Thymus (tissue), 11 donors: Measurements from ENCODE around the gene CLDN1. TPM values are rescaled to one million over a fixed set of nuclear protein-coding genes. Genes with fewer than 3 reads are reported as not detected.
A peak's percentile ranks its signal among the peaks of the same experiment; 100 is the strongest.

Source experiments
- DNase-seq, 9 donors: peaks; one replicate each; pipeline ENCODE4 v3.0.0-alpha.2; 2013; ENCODE audit warnings: low spot score in 9 of 9, low read depth in 6 of 9, missing footprints in 1 of 9
- H3K27ac ChIP-seq, 2 donors: one replicate each; pipeline ENCODE4 v1.5.1; 2013; ENCODE audit warnings: control low read depth in 1 of 2, low read depth in 1 of 2, low read length in 1 of 2, mild to moderate bottlenecking in 1 of 2, moderate library complexity in 1 of 2
- H3K27me3 ChIP-seq, 2 donors: one replicate each; pipeline ENCODE4 v1.5.1; 2013; ENCODE audit warnings: low read length in 1 of 2; ENCODE audit not compliant: control insufficient read depth in 2 of 2, insufficient read depth in 1 of 2
- H3K36me3 ChIP-seq, 2 donors: one replicate each; pipeline ENCODE4 v1.5.1; 2013; ENCODE audit warnings: low read length in 1 of 2, mild to moderate bottlenecking in 1 of 2, moderate library complexity in 1 of 2; ENCODE audit not compliant: control insufficient read depth in 2 of 2, insufficient read depth in 2 of 2
- H3K4me1 ChIP-seq, 2 donors: one replicate each; pipeline ENCODE4 v1.5.1; 2013; ENCODE audit warnings: low read length in 2 of 2; ENCODE audit not compliant: control insufficient read depth in 2 of 2, insufficient read depth in 2 of 2
- H3K4me3 ChIP-seq, 2 donors: one replicate each; pipeline ENCODE4 v1.5.1; 2013; ENCODE audit warnings: low read length in 2 of 2, control low read depth in 1 of 2, mild to moderate bottlenecking in 1 of 2
- H3K9me3 ChIP-seq, 2 donors: one replicate each; pipeline ENCODE4 v1.5.1; 2013; ENCODE audit warnings: low read length in 1 of 2, mild to moderate bottlenecking in 1 of 2; ENCODE audit not compliant: control insufficient read depth in 2 of 2, insufficient read depth in 1 of 2
- WGBS: extraction: QIAGEN DNeasy Blood & Tissue Kit; methylation state at CpG from one replicate; pipeline ENCODE4 v1.1.7; 2013; 5-methylcytosine and 5-hydroxymethylcytosine counted together
- polyA plus RNA-seq: library from polyadenylated mRNA; stranded (reverse); fragments of 200-250 nt; gene quantifications from one replicate; pipeline ENCODE4 v1.2.3, GENCODE V29; 2013
- total RNA-seq: library from RNA; stranded (reverse); fragments of 120-200 nt; gene quantifications from one replicate; pipeline ENCODE4 v1.2.4, GENCODE V29; 2013
- donor health status: healthy.

The CLDN1 gene
- total and polyA plus RNA-seq, 2 donors: 9.5 to 62.2 TPM

DNA sequence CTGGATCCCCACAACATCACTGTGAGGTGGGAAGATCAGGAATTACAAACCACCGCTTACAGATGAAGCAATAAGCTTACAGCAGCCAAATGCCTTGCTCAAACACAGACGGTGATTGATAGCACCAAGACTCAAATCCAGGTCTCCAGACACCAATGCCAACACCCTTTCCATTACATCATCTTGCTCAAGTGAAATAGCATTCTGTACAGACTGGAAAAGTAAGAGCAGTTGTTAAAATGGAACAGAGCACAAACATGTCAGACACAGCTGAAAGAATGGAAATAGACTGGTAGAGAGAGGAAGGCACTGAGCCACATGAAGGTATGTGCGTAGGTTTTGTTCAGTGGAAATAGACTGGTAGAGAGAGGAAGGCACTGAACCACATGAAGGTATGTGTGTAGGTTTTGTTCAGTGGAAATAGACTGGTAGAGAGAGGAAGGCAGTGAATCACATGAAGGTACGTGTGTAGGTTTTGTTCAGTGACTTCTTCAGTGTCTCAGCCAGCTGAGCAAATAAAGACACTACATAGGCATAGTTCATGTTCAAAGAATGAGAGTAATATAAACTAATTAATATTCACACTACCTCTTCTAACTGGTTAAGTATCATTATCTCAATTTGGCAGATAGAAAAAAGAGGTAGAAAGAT lies 15.6 kb downstream of the CLDN1 start:
- no peaks in the 10 kb centered on the region for H3K9me3 ChIP-seq
- peak; percentile 26 to 90 (median 68) for DNase-seq
- H3K4me1 ChIP-seq: peaks cover 0 to 3% of the 10 kb centered on the region in 2 donors
- no peaks in the 10 kb centered on the region for H3K36me3 ChIP-seq
- H3K4me3 ChIP-seq: no peak overlapping the region
- peak overlapping the region in 1 of 2 donors; percentile 50 for H3K27ac ChIP-seq
- 69% methylated on average over 4 of the region's 4 CpGs for WGBS
- H3K27me3 ChIP-seq: no peaks in the 10 kb centered on the region

DNA sequence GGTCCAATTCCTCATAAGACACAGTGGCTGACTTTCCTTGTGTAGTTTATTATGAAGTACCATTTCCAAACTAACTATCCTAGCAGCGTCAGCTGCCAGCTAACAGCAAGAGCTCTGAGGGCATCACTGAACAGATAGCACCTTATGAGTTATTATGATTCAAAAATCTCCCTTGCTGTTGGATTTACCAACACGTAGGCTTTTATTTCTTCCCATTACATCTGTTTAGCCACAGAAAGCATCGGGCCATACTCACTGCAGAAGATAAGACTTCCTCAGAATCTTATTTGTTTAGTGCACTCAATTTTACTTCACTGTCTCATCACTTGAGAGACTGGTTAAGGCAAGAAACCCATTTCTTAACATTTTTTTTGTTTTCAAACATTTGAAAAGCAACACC lies 16.2 kb downstream of the CLDN1 start:
- 73% methylated on average over 3 of the region's 3 CpGs for WGBS
- Histone ChIP-seq H3K9me3 (no peaks in the 10 kb centered on the region), H3K27ac (peak overlapping the region in 1 of 2 donors; percentile 50), H3K4me3 (no peak overlapping the region), H3K27me3 (no peaks in the 10 kb centered on the region), H3K36me3 (no peaks in the 10 kb centered on the region), H3K4me1 (peaks cover 0 to 3% of the 10 kb centered on the region in 2 donors)
- no peak for DNase-seq

DNA sequence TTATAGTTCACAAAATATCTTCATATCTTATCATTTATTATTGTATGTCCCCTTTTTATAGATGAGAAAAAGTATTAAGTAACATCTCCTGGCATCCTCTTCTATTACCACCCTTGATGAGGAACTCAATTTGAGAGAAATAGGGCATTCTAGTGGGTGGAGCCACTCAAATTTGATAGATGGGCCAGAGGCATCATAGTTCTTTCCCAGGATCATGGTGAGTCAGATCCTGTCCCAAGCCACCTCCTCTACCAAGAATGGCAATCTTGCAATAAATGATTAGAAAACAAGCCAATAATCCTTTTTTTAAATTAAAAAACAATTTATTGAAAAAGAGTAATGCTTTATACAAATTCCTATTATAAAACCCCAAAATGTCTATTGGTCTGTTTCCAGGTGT lies 16.8 kb downstream of the CLDN1 start:
- H3K9me3 ChIP-seq: no peaks in the 10 kb centered on the region
- no peaks in the 10 kb centered on the region for H3K36me3 ChIP-seq

DNA sequence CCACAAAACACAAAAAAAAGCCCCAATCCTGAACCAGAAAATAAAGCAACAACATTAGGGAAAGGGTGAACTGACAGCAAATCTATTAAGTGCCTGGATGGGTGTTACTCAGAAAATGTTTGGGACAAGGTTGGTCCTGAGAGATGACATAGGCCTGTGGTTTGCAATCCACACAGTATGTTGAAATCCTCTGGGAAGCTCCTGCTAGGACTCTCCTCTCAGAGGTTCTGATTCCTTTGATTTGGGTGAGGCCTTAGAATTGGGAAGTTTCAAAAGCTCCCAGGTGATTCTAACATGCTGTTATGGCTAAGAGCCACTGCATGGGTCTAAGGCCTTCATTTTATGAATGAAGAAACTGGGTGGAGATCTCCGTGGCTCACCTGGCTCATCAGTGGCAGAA lies 18.4 kb downstream of the CLDN1 start:
- H3K27ac ChIP-seq: no peak overlapping the region
- WGBS: 93% methylated on average over 1 of the region's 1 CpG
- DNase-seq: no peak
- H3K4me1 ChIP-seq: peaks cover 0 to 3% of the 10 kb centered on the region in 2 donors
- no peaks in the 10 kb centered on the region for H3K27me3 ChIP-seq
- no peaks in the 10 kb centered on the region for H3K9me3 ChIP-seq
- H3K36me3 ChIP-seq: no peaks in the 10 kb centered on the region
- H3K4me3 ChIP-seq: no peak overlapping the region

More for the DNA sequence above, 16.8 kb downstream of the CLDN1 start:
- Histone ChIP-seq H3K27ac (no peak overlapping the region), H3K27me3 (no peaks in the 10 kb centered on the region), H3K4me1 (peaks cover 0 to 3% of the 10 kb centered on the region in 2 donors), H3K4me3 (no peak overlapping the region)
- no peak for DNase-seq

DNA sequence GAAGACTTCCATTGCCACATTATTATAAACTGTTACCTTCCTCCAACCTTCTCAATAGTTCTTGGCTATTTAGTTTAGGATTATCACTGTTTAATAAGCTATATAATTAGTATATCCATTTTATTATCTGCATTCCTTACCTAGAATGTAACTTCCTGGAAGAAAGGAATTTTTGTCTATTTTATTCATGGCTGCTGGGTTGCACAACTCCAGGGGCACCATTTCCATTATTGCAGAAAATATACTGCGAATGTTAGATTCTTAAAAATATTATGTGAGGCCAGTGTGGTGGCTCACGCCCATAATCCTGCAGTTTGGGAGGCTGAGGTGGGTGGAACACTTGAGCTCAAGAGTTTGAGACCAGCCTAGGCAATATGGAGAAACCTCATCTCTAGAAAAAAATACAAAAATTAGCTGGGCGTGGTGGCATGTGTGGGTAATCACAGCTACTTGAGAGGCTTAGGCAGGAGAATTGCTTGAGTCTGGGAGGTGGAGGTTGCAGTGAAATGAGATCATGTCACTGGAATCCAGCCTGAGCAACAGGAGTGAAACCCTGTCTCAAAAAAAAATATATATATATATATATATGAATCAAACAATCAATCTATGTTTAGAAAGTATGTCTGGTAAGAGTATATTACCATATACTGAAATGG lies 19.9 kb downstream of the CLDN1 start:
- WGBS: 94% methylated on average over 3 of the region's 3 CpGs
- H3K9me3 ChIP-seq: no peaks in the 10 kb centered on the region
- H3K4me3 ChIP-seq: no peak overlapping the region
- peak overlapping the region in 1 of 2 donors; percentile 5 for H3K27ac ChIP-seq
- no peaks in the 10 kb centered on the region for H3K27me3 ChIP-seq
- H3K36me3 ChIP-seq: no peaks in the 10 kb centered on the region
- peaks cover 0 to 3% of the 10 kb centered on the region in 2 donors for H3K4me1 ChIP-seq
- DNase-seq: no peak

DNA sequence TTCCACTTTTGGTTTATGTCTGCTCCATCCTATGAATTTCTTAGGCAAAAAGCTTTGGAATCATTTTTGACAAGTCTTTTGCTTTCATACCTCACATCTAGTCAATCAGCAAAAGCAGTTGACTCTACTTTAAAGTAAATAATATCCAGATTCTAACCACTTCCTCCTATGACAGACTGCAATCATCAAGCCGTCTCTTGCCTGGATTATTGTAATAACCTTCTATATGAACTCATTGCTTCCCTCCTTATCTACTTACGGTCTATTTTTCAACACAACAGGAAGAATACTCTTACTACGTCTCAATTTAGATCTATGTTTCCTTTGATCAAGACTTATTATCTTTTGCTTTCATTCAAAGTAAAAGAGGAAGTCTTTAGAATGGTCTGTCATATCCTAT lies 20.7 kb downstream of the CLDN1 start:
- Histone ChIP-seq H3K9me3 (no peaks in the 10 kb centered on the region), H3K4me3 (no peak overlapping the region), H3K4me1 (peaks cover 0 to 3% of the 10 kb centered on the region in 2 donors), H3K27ac (no peak overlapping the region), H3K36me3 (no peaks in the 10 kb centered on the region), H3K27me3 (no peaks in the 10 kb centered on the region)
- DNase-seq: peak in 2 of 9 donors; percentile 19 to 47
- WGBS: 6% methylated on average over 3 of the region's 3 CpGs

DNA sequence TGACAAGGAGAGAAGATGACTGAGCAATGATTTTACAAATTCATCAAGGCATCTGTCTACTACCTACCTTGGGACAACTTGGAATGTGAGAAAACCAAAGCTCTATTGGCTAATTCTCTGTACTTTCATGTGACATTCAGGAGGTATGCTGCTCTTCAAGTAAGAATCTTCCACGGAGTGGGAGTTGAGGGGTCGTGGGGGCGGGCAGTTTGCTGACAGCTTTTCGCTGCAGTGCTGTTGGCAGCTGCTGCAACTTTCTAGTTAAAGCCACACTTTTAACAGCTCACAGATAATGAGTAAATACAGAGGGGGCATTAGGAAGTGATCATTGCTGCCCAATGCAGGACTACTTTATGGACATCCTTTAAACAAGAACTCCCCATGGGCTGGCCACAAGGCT lies 22.3 kb downstream of the CLDN1 start:
- H3K27ac ChIP-seq: no peak overlapping the region
- WGBS: 92% methylated on average over 4 of the region's 4 CpGs
- H3K4me1 ChIP-seq: peaks cover 0 to 3% of the 10 kb centered on the region in 2 donors
- no peak for DNase-seq
- no peak overlapping the region for H3K4me3 ChIP-seq
- no peaks in the 10 kb centered on the region for H3K36me3 ChIP-seq
- H3K9me3 ChIP-seq: no peaks in the 10 kb centered on the region
- H3K27me3 ChIP-seq: no peaks in the 10 kb centered on the region

DNA sequence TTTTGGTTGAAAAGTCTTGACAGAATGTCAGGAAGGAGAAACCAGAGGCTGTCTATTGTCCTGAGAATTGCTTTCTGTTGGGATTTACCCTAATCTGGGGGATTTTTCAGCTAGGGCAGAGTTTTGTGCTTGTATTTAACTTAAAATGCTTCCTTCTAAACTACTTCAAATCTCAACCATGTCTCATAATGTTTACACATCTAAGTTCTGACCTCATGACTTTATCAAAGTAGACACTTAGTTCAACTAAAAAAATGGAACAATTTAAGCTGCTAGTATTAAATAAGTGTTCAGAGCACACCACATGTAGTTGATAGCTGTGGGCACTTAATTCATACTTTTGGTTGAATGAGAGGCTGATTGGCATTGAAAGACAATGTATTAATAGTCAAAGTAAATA lies 28.2 kb downstream of the CLDN1 start:
- peaks cover 0 to 7% of the 10 kb centered on the region in 2 donors for H3K9me3 ChIP-seq
- no peak for DNase-seq
- H3K27me3 ChIP-seq: no peaks in the 10 kb centered on the region
- no peaks in the 10 kb centered on the region for H3K4me1 ChIP-seq
- H3K36me3 ChIP-seq: no peaks in the 10 kb centered on the region
- no peak overlapping the region for H3K4me3 ChIP-seq
- H3K27ac ChIP-seq: no peak overlapping the region

DNA sequence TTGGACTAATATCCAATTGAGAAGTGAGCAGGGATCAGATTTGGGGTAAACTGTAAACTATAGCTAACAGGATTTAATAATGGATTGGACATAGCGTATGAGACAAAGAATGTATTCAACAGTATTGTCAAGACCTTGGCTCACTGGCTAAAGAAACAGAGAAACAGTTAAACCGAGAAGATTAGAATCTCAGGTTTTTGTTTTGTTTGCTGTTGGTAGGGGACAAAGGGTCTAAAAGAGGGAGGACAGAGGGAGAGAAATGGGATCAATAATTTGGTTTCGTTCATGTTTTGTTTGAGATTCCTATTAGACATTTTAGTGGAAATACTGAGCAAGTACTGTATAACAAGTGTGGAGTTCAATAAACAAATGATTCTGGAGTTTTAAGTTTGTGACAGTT lies 28.6 kb downstream of the CLDN1 start:
- DNase-seq: no peak

More for the DNA sequence above, 28.6 kb downstream of the CLDN1 start:
- Histone ChIP-seq H3K27me3 (no peaks in the 10 kb centered on the region), H3K4me1 (no peaks in the 10 kb centered on the region), H3K27ac (no peak overlapping the region), H3K9me3 (peaks cover 0 to 7% of the 10 kb centered on the region in 2 donors), H3K4me3 (no peak overlapping the region), H3K36me3 (no peaks in the 10 kb centered on the region)
- 94% methylated on average over 3 of the region's 3 CpGs for WGBS
